ENCODE measurements around the gene TMEM74B.

The TMEM74B gene

DNA sequence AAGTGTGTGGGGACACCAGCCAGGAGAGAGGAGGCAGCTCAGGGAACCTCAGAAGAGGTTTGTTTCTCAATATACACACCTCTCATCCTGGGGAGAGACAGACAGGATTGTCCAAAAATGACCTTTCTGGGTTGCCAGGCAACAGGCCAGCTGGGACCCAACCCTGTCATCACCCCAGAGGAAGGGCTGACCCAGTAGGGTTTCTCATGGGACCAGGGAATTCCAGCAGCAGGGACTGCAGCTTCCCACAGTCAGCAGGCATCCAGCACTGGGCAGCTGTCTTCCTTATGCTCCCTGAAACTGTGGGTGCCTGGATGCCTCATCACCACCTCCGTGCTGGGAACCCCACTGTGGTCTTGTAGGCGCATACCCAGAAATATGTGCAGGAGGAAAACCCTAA is 19.8 kb upstream of the TMEM74B start:
- FAIRE-seq, result no peak

GRCh38 chr20:1204113-1204512 is 19.3 kb upstream of the TMEM74B start:
- FAIRE-seq, result no peak

DNA sequence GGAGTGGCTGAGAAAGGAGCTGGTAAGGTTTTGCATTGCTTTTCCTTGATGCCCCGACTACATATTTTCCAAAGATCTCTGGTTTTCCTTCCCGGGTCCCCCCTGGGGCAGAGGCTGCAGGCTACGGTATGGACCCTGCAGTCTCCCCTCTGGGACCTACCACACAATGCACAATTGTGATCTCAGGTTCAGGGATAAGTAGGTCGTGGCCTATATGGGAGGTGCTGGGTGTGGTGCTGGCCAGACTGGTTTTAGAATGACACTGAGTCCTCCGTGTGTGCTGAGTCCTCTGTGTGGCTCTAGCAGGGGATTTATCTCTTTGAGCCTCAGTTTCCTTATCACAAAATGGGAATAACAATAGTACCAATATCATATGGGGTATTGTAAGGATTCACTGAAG is 18.8 kb upstream of the TMEM74B start:
- FAIRE-seq, result no peak

GRCh38 chr20:1202762-1203504 is 18.2 kb upstream of the TMEM74B start, which contains the start of gene C20orf202:
Gene C20orf202, plus strand, starts transcription at chr20:1203454. Its CDS starts 132 bp downstream, at chr20:1203586.
- FAIRE-seq, result no peak

DNA sequence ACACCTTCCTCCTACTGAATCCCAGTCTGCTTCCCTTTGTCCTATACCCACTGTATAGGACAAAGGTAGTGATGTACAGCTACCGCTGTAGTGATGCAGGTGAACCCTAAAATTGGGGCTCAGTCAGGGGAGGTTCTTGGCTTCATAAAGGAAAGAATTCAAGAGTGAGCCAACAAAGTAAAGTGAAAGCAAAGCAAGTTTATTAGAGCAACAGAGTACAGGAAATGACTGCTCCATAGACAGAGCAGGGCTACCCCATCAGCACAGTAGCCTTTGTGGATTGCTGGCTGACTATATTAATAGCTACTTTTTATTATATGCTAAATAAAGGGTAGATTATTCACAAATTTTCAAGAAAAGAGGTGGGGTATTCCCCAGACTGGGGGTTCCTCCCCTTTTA is 15.2 kb upstream of the TMEM74B start:
- FAIRE-seq, result no peak

DNA sequence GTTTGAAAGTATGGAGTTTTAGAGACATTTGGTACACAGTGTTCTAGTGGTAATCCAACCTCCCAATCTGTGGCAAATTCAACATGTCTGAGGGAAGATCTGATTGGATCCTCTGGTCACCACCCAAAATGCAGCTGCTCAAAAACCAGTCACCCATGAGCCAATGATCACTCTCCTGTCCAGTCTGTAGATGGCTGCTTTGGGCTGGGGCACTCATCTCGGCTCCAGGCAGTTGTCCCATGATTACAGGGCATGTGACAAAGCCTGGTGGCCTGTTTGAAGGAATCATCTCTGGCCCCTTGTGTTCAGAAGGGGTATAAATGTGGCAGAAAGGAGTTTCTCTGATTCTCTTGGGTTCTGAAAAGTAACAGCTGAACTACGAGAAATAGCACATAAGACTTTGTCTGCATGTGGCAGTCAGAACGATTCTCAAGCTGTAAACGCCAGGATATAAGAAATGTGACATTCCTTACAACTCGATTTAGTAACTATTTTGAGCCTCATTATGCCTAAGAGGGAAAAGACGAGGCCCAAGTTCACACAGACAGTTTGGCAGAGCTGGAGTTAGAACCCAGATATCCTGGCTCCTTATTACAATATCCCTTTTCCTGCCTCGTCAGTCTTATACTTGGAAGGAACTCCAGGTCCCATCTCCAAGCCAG is 14.6 kb upstream of the TMEM74B start:
- FAIRE-seq, result no peak

GRCh38 chr20:1198751-1199150 is 14.0 kb upstream of the TMEM74B start:
- FAIRE-seq, result no peak

DNA sequence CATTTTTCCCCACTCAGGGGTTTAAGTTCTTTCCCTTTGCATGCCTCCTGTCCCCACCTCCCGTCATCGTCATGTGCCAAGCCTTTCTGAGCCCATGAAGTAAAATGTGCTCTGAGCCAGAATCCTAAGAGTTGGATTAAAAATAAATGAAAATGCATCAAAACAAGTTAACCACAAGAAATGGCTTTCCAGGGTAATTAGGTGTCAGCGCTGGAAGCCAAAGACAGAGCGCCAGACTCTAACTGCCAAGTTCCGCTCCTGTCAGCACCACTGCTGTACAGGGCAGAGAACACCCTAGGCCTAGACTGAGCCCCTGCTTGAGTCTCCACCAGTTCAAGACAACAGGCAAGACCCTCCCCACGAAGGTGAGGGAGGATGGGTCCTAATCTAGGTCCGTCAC is 13.0 kb upstream of the TMEM74B start:
- FAIRE-seq, result no peak

- FAIRE-seq, result no peak
These were observed 11.9 kb upstream of the TMEM74B start for GRCh38 chr20:1196634-1197033.

DNA sequence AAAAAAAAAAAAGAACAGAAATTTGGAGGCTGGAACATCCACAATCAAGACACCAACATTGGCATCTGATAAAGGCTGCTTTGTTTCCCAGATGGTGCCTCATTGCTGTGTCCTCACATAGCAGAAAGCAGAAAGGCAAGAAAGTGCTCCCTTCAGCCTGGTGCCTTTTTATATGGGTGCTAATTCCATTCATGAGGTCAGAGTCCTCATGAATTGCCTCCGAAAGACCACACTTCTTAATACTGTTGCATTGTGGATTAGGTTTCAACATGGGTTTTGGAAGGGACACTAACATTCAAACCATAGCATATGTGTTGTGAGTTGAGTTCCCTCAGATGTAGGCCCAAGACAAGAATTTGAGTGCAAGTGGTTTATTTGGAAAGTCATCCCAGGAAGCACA is 10.4 kb upstream of the TMEM74B start:
- no peak for FAIRE-seq

GRCh38 chr20:1191299-1191698 is 6.5 kb upstream of the TMEM74B start:
- no peak for FAIRE-seq

DNA sequence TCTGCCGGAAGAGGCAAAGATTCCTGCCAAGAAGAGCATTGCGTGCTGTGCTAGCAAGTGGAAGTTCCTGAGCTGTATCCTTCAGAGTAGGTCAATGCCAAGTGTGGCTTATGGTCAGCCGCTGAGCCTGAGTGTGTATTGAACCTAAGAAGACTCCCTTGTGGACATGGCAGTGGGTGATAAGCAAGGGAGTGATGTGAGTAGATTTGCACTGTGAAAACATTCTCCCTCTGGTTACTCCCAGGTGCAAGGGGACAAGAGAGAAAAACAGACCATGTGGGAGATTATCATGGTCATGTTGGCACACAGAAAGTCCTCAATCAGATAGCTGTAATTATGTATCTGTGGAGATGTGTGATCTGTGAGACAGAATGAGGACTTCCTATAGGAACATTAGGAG is 6.1 kb upstream of the TMEM74B start:
- FAIRE-seq, result no peak

DNA sequence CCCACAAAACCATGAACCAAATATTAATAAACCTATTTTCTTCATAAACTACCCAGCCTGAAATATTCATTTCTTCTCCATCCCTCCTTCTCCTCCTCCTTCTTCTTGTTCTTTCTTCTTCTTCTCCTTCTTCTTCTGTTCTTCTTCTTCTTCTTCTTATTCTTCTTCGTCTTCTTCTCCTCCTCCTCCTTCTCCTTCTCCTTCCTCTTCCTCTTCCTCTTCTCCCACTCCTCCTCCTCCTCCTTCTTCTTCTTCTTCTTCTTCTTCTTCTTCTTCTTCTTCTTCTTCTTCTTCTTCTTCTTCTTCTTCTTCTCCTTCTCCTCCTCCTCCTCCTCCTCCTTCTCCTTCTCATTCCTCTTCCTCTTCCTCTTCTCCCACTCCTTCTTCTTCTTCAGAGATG is 5.0 kb upstream of the TMEM74B start:
- FAIRE-seq, result no peak

GRCh38 chr20:1188347-1188746 is 3.6 kb upstream of the TMEM74B start:
- no peak for FAIRE-seq

DNA sequence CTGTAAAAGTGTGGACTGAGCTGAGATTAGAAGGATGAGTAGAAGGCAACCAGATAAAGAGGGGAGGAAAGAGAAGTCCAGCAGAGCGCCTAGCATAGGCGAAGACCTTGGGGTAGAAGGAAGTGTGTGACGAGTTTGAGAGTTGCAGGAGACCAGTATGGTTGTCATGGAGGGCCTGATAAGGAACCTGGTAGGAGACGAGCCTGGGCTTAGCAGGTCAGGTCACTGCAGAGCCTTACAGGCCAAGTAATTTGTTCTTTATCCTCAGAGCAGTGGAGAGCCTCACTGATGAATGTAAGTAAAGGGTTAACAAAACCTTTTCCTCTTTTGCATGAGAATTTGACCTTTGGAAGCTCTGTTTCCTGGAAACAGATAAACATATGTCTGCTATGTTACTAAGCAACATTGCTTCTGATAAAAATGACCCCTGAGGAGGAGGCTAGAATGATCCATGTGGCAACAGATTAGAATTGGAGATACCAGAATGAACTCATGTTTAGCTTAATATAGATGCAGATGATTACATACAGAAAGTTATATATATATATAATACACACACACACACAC is 2.9 kb upstream of the TMEM74B start:
- FAIRE-seq, result no peak

DNA sequence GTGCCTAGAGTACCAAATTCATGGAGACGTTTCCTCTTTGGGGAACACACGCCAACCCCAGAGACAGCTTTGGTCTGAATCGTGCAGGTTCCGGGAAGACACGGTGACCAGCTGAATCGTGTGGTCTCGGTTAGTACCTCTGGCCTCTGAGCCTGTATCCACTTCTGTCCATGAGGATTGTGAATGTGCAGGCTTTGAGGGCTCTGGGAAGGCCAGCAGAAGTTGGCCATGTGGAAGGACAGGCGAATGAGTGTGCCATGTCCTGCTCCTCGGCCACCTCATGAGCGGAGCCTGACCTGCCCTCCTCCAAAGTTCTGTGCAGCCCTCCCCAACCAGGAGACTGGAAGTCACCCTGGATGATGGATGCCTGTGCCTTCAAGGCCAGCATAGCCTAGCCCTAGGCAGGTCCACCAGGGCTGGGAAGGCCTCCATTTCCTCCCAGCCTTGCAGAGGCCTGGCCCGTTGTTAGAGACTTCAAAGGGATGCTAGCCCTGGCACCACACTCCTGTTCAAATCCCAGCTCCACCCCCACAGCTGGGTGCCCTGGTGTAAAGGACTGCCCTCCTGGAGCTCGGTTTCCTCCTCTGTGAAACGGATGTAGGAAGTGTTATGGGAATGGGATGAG is 1.7 kb upstream of the TMEM74B start:
- no peak for FAIRE-seq

DNA sequence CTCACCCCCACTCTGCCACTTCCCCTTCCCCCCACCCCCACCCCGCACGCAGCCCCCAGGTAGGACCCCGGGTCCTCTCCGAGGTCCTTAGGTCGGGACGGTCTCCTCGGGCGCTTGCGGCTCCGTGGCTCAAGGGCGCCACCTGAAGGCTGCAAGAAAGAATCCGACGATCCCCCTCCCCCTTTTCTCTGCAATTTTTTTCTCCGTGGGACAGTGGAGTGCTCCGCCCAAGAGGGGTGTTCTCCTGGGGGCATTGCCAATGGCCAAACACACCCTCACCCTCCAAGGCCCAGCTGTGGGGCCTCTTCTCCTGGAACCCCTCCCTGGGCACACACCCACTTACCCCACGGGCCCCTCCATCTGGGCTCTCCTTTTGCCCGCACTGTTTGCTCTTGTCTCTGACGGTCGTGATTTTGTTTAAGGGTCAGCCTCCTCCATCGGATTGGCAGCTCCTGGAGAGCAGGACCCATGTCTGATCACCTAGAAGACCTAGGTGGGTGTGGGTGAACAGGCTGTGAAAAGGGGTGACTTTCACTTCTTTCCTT is 1.1 kb upstream of the TMEM74B start:
- no peak for FAIRE-seq

DNA sequence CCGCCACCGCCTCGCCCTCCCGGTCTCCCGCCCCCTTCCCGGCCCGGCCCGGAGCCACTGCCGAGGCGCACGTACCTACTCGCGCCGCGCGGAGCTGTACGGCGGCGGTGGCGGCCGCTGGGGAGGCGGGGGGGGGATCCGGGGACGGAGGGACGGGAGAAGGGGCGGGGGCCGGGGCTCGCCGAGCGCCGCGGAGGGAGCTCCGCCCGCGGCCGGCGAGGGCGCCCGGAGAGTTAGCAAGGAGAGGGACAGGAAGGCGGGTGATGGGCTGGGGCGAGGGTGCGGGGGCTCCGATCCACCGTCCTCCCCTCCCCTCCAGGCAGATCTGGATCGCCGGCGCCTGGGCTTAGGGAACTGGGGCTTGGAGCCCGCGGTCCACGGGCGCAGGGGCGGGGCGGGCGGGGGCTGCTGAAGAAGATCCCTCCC is 548 bp upstream of the TMEM74B start:
- FAIRE-seq, result no peak

DNA sequence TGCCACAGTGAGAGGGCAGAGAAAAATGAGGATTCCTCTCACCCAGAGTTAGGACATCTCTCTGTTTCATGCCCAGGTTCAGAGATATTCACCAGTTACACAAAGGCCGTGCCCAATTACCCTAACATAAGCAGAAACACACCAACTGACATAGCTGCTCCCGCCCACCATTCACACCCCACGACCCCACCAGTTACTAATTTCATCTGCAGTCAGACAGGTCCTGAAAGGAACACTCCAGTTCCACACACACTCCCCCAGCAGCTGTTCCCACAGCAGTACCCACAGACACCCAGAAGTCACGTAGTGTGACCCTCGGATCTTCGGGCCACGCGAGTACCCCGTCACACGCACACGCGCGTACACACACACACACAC is 532 bp downstream of the TMEM74B start:
- no peak for FAIRE-seq

DNA sequence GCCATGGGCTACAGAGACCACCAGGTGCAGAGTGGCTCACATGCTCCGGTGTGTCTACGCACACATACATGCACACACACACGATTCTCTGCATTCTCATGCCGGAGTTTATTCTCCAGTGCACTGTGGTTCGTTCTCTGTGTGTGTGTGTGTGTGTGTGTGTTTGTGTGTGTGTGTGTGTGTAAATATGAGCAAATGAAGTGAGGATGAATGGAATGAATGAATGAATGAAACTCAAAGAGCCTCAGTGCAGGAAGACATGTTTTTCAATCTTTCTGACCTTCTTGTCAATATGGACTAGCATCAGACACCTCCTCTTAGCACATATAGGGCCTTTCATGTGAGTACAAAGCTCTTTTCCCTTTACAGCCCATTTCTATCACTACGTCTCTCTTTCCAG is 1.6 kb downstream of the TMEM74B start:
- no peak for FAIRE-seq

DNA sequence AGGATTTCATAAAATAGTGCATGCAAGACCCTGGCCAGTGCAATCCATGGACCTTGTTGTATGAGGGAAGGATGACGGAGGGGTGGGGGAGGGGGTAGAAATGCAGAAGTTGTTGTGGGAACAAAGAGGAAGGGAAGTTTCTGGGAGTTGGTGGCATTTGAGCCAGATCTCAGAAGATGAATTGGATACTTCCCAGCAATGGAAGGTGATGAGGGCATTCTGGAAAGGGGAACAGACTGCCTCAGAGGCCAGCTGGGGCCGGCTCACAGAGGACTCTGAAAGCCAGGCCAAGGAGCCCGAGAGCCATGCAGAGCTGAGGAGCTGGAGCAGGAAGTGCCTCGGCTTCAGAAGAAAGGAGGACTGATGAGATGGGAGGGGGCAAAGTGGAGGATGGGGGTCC is 2.7 kb downstream of the TMEM74B start:
- no peak for FAIRE-seq

- no peak for FAIRE-seq
These were observed 3.8 kb downstream of the TMEM74B start for GRCh38 chr20:1180949-1181348.

DNA sequence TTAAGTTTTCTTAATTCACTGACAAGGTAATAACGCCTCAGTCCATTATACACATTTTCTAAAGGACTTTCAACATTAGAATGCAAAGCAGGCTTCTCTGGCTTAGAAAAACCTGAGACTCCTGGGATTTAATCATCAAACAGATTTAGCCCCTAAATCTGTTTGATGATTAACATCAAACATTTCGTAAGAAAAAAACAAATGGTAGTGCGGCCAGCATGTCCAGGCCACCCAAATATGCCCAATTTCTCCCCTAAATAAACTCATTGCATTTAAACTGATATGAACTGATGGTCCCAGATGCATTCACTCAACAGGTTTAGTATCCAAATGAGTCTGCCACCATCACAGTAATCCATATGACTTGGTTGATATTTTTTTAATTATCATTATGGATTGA is 6.2 kb downstream of the TMEM74B start:
- no peak for FAIRE-seq

GRCh38 chr20:1178103-1178502 is 6.7 kb downstream of the TMEM74B start:
- FAIRE-seq, result no peak

All from endometrium (tissue), 2 donors.